SK-N-SH (cell line): ENCODE results near the gene OBP2A. TPM values are rescaled to one million over a fixed set of nuclear protein-coding genes. Genes with fewer than 3 reads are reported as not detected.

Experiments
- CTCF ChIA-PET: fragments of 300-600, 350-600 bp; formaldehyde crosslinking; extraction: SDS; loops from one replicate; lab custom pipeline; 2021; lab: Yijun Ruan, JAX
- POLR2A ChIA-PET: fragments of 350-600 bp; sonication (Branson Sonifier 250); formaldehyde crosslinking; extraction: SDS; loops from one replicate; lab custom pipeline; 2020; ENCODE audit warnings: antibody characterized with exemption, inconsistent platforms; lab: Yijun Ruan, JAX
- DNase-seq: peaks from one replicate; pipeline ENCODE4 v3.0.0; 2012
- H2AFZ ChIP-seq: fragments of 200-600 bp; sonication (generic); 2 replicates; pipeline ENCODE4 v1.8.1; 2016; ENCODE audit warnings: antibody characterized with exemption, mild to moderate bottlenecking, low read depth
- H3F3A ChIP-seq: fragments of 200-600 bp; sonication (generic); replicated peaks from 2 replicates; pipeline ENCODE3; 2016; ENCODE audit warnings: antibody characterized with exemption, mild to moderate bottlenecking; ENCODE audit not compliant: insufficient read depth
- H3K27ac ChIP-seq, 2 experiments: fragments of 200-500 bp in 1 of 2; fragments of 200-600 bp in 1 of 2; sonication (Bioruptor generic) in 1 of 2; sonication (generic), shearing (Covaris generic) in 1 of 2; 2 replicates each; pipeline versions ENCODE4 v1.5.1 to v1.6.1; 2014 to 2016; ENCODE audit warnings: low read depth in 2 of 2, inconsistent platforms in 1 of 2, low read length in 1 of 2, mild to moderate bottlenecking in 1 of 2, mixed read lengths in 1 of 2
- H3K27me3 ChIP-seq: fragments of 200-600 bp; sonication (generic), shearing (Covaris generic); 2 replicates; pipeline ENCODE4 v1.6.1; 2016; ENCODE audit warnings: mixed run types; ENCODE audit not compliant: insufficient read depth
- H3K36me3 ChIP-seq, 2 experiments: fragments of 200-500 bp in 1 of 2; fragments of 200-600 bp in 1 of 2; sonication (Bioruptor generic) in 1 of 2; sonication (generic) in 1 of 2; replicated peaks in 1 of 2; 2 replicates each; pipeline versions ENCODE3 to v1.5.1; 2014 to 2016; ENCODE audit warnings: low read length in 1 of 2, mild to moderate bottlenecking in 1 of 2; ENCODE audit not compliant: insufficient read depth in 2 of 2, control insufficient read depth in 1 of 2
- H3K4me1 ChIP-seq, 2 experiments: fragments of 200-500 bp in 1 of 2; fragments of 200-600 bp in 1 of 2; sonication (Bioruptor generic) in 1 of 2; sonication (generic), shearing (Covaris generic) in 1 of 2; 2 replicates each; pipeline versions ENCODE4 v1.5.1 to v1.6.1; 2014 to 2016; ENCODE audit warnings: low read depth in 1 of 2, low read length in 1 of 2, mixed run types in 1 of 2; ENCODE audit not compliant: insufficient read depth in 2 of 2, control insufficient read depth in 1 of 2
- H3K4me2 ChIP-seq: fragments of 200-600 bp; sonication (generic), shearing (Covaris generic); 2 replicates; pipeline ENCODE4 v1.6.1; 2017; ENCODE audit warnings: mixed run types
- H3K4me3 ChIP-seq, 2 experiments: fragments of 200-500 bp in 1 of 2; fragments of 200-600 bp in 1 of 2; sonication (Bioruptor generic) in 1 of 2; sonication (generic), shearing (Covaris generic) in 1 of 2; 2 replicates each; pipeline versions ENCODE4 v1.5.1 to v1.8.1; 2014 to 2016; ENCODE audit warnings: low read depth in 2 of 2, inconsistent platforms in 1 of 2, low read length in 1 of 2, mild to moderate bottlenecking in 1 of 2, mixed read lengths in 1 of 2, moderate library complexity in 1 of 2
- H3K79me2 ChIP-seq: fragments of 200-600 bp; sonication (generic); 2 replicates; pipeline ENCODE4 v1.8.1; 2017; ENCODE audit warnings: mild to moderate bottlenecking; ENCODE audit not compliant: insufficient read depth
- H3K9ac ChIP-seq: fragments of 200-600 bp; sonication (generic); 2 replicates; pipeline ENCODE4 v1.6.1; 2017; ENCODE audit warnings: mixed run types
- H3K9me2 ChIP-seq: fragments of 200-600 bp; sonication (generic); 2 replicates; pipeline ENCODE4 v1.6.1; 2017; ENCODE audit warnings: mixed run types
- H3K9me3 ChIP-seq: fragments of 200-600 bp; sonication (generic); 2 replicates; pipeline ENCODE4 v1.6.1; 2017; ENCODE audit warnings: mixed run types, mild to moderate bottlenecking, moderate library complexity
- H4K20me1 ChIP-seq: fragments of 200-600 bp; sonication (generic); 2 replicates; pipeline ENCODE4 v1.6.1; 2017; ENCODE audit warnings: mild to moderate bottlenecking, mixed run types; ENCODE audit not compliant: insufficient read depth
- CHD2 ChIP-seq: fragments of 150-350 bp; IDR thresholded peaks from 2 replicates; pipeline ENCODE4 v1.6.1; 2018; ENCODE audit warnings: low read length; ENCODE audit not compliant: partially characterized antibody
- CTCF ChIP-seq: fragments of 200-600 bp; sonication (generic); IDR thresholded peaks from 2 replicates; pipeline ENCODE4 v1.6.1; 2017; ENCODE audit warnings: antibody characterized with exemption, mild to moderate bottlenecking, moderate library complexity
- ELF1 ChIP-seq: IDR thresholded peaks from 2 replicates; pipeline ENCODE4 v1.4.0; 2012
- FOXJ3 ChIP-seq: sonication (generic); formaldehyde crosslinking; IDR thresholded peaks from 2 replicates; pipeline ENCODE4 v1.5.1; 2020; ENCODE audit warnings: mild to moderate bottlenecking, missing genetic modification reagents
- JUND ChIP-seq: IDR thresholded peaks from 2 replicates; pipeline ENCODE4 v1.4.0; 2012
- MAX ChIP-seq: IDR thresholded peaks from 2 replicates; pipeline ENCODE4 v1.4.0; 2012; ENCODE audit warnings: low read depth
- POLR2AphosphoS5 ChIP-seq: IDR thresholded peaks from 2 replicates; pipeline ENCODE4 v1.6.1; 2012; ENCODE audit warnings: low read depth, low read length
- RCOR1 ChIP-seq: fragments of 150-350 bp; IDR thresholded peaks from 2 replicates; pipeline ENCODE4 v1.6.1; 2017; ENCODE audit warnings: antibody characterized with exemption, low read length
- REST ChIP-seq: IDR thresholded peaks from 2 replicates; pipeline ENCODE4 v1.6.1; 2012; ENCODE audit warnings: mild to moderate bottlenecking, low read depth, low read length, moderate library complexity
- RXRA ChIP-seq: IDR thresholded peaks from 2 replicates; pipeline ENCODE4 v1.4.0; 2012; ENCODE audit warnings: low read depth, mild to moderate bottlenecking, borderline replicate concordance
- SMC3 ChIP-seq: IDR thresholded peaks from 2 replicates; pipeline ENCODE4 v1.6.1; 2012; ENCODE audit warnings: low read depth, low read length, improper control_type of control experiment
- TAF1 ChIP-seq: IDR thresholded peaks from 2 replicates; pipeline ENCODE4 v1.6.1; 2012; ENCODE audit warnings: low read depth, mild to moderate bottlenecking, low read length, moderate library complexity, borderline replicate concordance
- TCF12 ChIP-seq: IDR thresholded peaks from 2 replicates; pipeline ENCODE4 v1.4.0; 2012
- ZBTB33 ChIP-seq: IDR thresholded peaks from 2 replicates; pipeline ENCODE4 v1.4.0; 2012; ENCODE audit warnings: low read depth, borderline replicate concordance
- WGBS: methylation state at CpG from one replicate; pipeline ENCODE4 v1.1.6; 2017; ENCODE audit warnings: low lambda C conversion rate; 5-methylcytosine and 5-hydroxymethylcytosine counted together
- polyA plus RNA-seq, 3 experiments: library from polyadenylated mRNA; depleted of rRNA; stranded (reverse); fragments of >200 nt; gene quantifications; 2 replicates each; pipeline ENCODE4 v1.2.3, GENCODE V29; 2012

OBP2A gene
- polyA plus RNA-seq, 1 of the 3 experiments (the other 2 are of a cell fraction), result not detected

GRCh38 chr9:135521608-135522095 is 24.3 kb upstream of the OBP2A start:
- TF ChIP-seq CHD2 (no peak), TAF1 (no peak), ZBTB33 (no peak), JUND (no peak), RXRA (no peak), REST (no peak), TCF12 (no peak), CTCF (no peak), FOXJ3 (no peak), ELF1 (no peak), RCOR1 (no peak), POLR2AphosphoS5 (no peak), MAX (no peak), SMC3 (no peak)
- ChIA-PET CTCF (interaction anchor here (1.6 kb wide), 1 partner anchor 17 kb away, joined by 5 read pairs; no protein-coding TSS in a partner anchor), POLR2A (no interaction called here)
- H3K79me2 ChIP-seq, result no peaks in the 10 kb centered on the region
- H3K27me3 ChIP-seq, result no peaks in the 10 kb centered on the region
- no peak overlapping the region for H3K4me3 ChIP-seq
- 59% methylated on average over 11 of the region's 11 CpGs for WGBS
- no peaks in the 10 kb centered on the region; a peak in 1 of 4 replicates for H3K4me1 ChIP-seq
- no peaks in the 10 kb centered on the region for H3K36me3 ChIP-seq
- H2AFZ ChIP-seq, result no peak overlapping the region
- no peaks in the 10 kb centered on the region for H3K9me2 ChIP-seq
- no peak overlapping the region for H3K27ac ChIP-seq
- no peak for DNase-seq
- H3K9ac ChIP-seq, result no peak overlapping the region
- no peaks in the 10 kb centered on the region for H3K9me3 ChIP-seq
- no peak overlapping the region for H3K4me2 ChIP-seq
- H4K20me1 ChIP-seq, result no peaks in the 10 kb centered on the region
- H3F3A ChIP-seq, result no peaks in the 10 kb centered on the region
